Femur (tissue), 1 donor: ENCODE data around the gene DHRS3.
A peak's percentile ranks its signal among the peaks of the same experiment; 100 is the strongest.

Experiments
- DNase-seq: peaks from one replicate; pipeline ENCODE4 v3.0.0-alpha.2; 2017

Gene DHRS3

GRCh38 chr1:12615865-12616708 lies 1.9 kb downstream of the DHRS3 start:
- DNase-seq: peak; percentile 63

- no peak for DNase-seq
Observed at GRCh38 chr1:12615159-12615864, 2.7 kb downstream of the DHRS3 start.

- DNase-seq: no peak
Observed at GRCh38 chr1:12614402-12615158, 3.4 kb downstream of the DHRS3 start.

- no peak for DNase-seq
Observed at GRCh38 chr1:12613180-12613579, 4.8 kb downstream of the DHRS3 start.

GRCh38 chr1:12610941-12611340 lies 7.1 kb downstream of the DHRS3 start:
- DNase-seq: no peak

- DNase-seq: no peak
Observed at GRCh38 chr1:12610305-12610935, 7.6 kb downstream of the DHRS3 start.

GRCh38 chr1:12609469-12610003 lies 8.5 kb downstream of the DHRS3 start:
- DNase-seq: no peak

- DNase-seq: no peak
Observed at GRCh38 chr1:12608311-12608957, 9.6 kb downstream of the DHRS3 start.

- no peak for DNase-seq
Observed at GRCh38 chr1:12607263-12607662, 10.7 kb downstream of the DHRS3 start.

GRCh38 chr1:12604986-12605385 lies 13.0 kb downstream of the DHRS3 start:
- DNase-seq: no peak

GRCh38 chr1:12604114-12604874 lies 13.7 kb downstream of the DHRS3 start:
- no peak for DNase-seq

- DNase-seq: no peak
Observed at GRCh38 chr1:12603224-12603623, 14.8 kb downstream of the DHRS3 start.

GRCh38 chr1:12602659-12603024 lies 15.4 kb downstream of the DHRS3 start:
- no peak for DNase-seq

GRCh38 chr1:12601700-12602658 lies 16.0 kb downstream of the DHRS3 start:
- DNase-seq: peak; percentile 69

- no peak for DNase-seq
Observed at GRCh38 chr1:12600880-12601633, 17.0 kb downstream of the DHRS3 start.

- DNase-seq: no peak
Observed at GRCh38 chr1:12600335-12600734, 17.7 kb downstream of the DHRS3 start.

GRCh38 chr1:12599657-12600056 lies 18.4 kb downstream of the DHRS3 start:
- no peak for DNase-seq

- no peak for DNase-seq
Observed at GRCh38 chr1:12598974-12599373, 19.0 kb downstream of the DHRS3 start.

- no peak for DNase-seq
Observed at GRCh38 chr1:12597792-12598191, 20.2 kb downstream of the DHRS3 start.
